BJ (cell line): Measurements from ENCODE around the gene DNTTIP2. TPM values are rescaled to one million over a fixed set of nuclear protein-coding genes. Genes with fewer than 3 reads are reported as not detected.

Experiments used
- CTCF ChIA-PET: fragments of 350-600 bp; formaldehyde crosslinking; extraction: SDS; loops from one replicate; lab custom pipeline; 2021; ENCODE audit warnings: antibody characterized with exemption, inconsistent platforms; lab: Yijun Ruan, JAX
- POLR2A ChIA-PET: fragments of 300-600 bp; sonication (Branson Sonifier 250); formaldehyde crosslinking; extraction: SDS; loops from one replicate; lab custom pipeline; 2021; ENCODE audit warnings: antibody characterized with exemption; lab: Charles Lee
- DNase-seq: peaks from one replicate; pipeline ENCODE4 v3.0.0-alpha.2; 2011; ENCODE audit warnings: low read depth
- H3K27me3 ChIP-seq: 2 replicates; pipeline ENCODE4 v1.6.0; 2011; ENCODE audit warnings: low read length; ENCODE audit not compliant: control insufficient read depth, insufficient read depth
- H3K36me3 ChIP-seq: 2 replicates; pipeline ENCODE4 v1.5.1; 2011; ENCODE audit warnings: low read length; ENCODE audit not compliant: control insufficient read depth, insufficient read depth
- H3K4me3 ChIP-seq: 2 replicates; pipeline ENCODE4 v1.5.1; 2011; ENCODE audit warnings: low read depth, mild to moderate bottlenecking, control low read depth, low read length
- polyA plus RNA-seq: library from polyadenylated mRNA; depleted of rRNA; stranded (reverse); fragments of >200 nt; gene quantifications from 2 replicates; pipeline ENCODE4 v1.2.3, GENCODE V29; 2011
- TF ChIP-seq, protein P1 (sequence below): IDR thresholded peaks from 2 replicates; pipeline ENCODE4 v1.5.1; 2011; ENCODE audit warnings: low read depth, mild to moderate bottlenecking, control low read depth, inconsistent platforms, low read length, moderate library complexity; ENCODE audit not compliant: insufficient read depth

Gene DNTTIP2
- polyA plus RNA-seq, 1 experiment: 10.4 TPM

DNA sequence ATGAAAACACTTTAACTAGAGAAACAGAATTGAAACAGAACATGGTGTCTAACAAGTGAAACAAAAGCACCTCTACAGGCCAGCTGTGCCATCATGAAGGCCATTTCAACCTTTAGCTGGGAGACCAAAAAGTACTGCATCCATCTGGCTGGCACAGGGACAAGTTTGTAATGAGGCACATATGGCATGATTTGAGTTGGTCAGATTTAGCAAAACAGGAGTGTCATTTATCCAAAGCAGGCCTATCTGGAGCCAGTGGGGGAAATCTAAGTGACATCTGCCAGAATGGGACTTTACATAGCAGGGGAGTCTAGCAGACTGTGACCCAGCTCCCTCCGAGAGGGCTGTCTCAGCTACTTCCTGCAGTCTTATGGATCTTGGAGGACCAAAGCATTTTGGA is 51.9 kb downstream of the DNTTIP2 start:
- H3K27me3 ChIP-seq: no peaks in the 10 kb centered on the region
- H3K36me3 ChIP-seq: no peaks in the 10 kb centered on the region
- POLR2A ChIA-PET: no interaction called here
- TF ChIP-seq, protein P1, sequence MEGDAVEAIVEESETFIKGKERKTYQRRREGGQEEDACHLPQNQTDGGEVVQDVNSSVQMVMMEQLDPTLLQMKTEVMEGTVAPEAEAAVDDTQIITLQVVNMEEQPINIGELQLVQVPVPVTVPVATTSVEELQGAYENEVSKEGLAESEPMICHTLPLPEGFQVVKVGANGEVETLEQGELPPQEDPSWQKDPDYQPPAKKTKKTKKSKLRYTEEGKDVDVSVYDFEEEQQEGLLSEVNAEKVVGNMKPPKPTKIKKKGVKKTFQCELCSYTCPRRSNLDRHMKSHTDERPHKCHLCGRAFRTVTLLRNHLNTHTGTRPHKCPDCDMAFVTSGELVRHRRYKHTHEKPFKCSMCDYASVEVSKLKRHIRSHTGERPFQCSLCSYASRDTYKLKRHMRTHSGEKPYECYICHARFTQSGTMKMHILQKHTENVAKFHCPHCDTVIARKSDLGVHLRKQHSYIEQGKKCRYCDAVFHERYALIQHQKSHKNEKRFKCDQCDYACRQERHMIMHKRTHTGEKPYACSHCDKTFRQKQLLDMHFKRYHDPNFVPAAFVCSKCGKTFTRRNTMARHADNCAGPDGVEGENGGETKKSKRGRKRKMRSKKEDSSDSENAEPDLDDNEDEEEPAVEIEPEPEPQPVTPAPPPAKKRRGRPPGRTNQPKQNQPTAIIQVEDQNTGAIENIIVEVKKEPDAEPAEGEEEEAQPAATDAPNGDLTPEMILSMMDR: no peak
- DNase-seq: no peak
- H3K4me3 ChIP-seq: no peak overlapping the region
- CTCF ChIA-PET: interaction anchor here (0.9 to 6.9 kb wide), 4 partner anchors 9 to 199 kb away, joined by 4 to 37 read pairs (median 15); no protein-coding TSS in a partner anchor

DNA sequence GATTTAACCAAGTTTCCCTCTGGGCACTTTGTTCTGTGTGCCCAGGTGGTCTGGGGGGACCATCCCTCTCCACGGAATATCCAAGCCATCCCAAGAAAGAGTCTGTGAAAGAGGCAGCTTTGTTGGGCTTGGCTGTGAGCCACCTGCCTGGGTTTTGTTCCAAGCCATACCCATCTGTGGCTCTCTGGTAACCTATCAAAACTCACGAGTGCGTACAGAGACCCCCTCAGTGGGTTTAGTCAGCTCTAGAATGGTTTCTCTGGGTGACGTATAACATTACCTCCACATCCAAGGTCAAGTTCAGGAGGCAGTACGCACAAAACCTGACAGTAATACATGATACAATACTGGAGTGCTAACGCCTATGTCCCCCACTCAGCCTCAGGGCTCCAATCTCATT is 54.2 kb downstream of the DNTTIP2 start:
- no peaks in the 10 kb centered on the region for H3K27me3 ChIP-seq
- POLR2A ChIA-PET: no interaction called here
- CTCF ChIA-PET: interaction anchor here (0.7 to 6.9 kb wide), 4 partner anchors 11 to 293 kb away, joined by 3 to 37 read pairs (median 14); no protein-coding TSS in a partner anchor
- TF ChIP-seq, protein P1: no peak
- no peaks in the 10 kb centered on the region for H3K36me3 ChIP-seq
- H3K4me3 ChIP-seq: no peak overlapping the region
- DNase-seq: no peak

DNA sequence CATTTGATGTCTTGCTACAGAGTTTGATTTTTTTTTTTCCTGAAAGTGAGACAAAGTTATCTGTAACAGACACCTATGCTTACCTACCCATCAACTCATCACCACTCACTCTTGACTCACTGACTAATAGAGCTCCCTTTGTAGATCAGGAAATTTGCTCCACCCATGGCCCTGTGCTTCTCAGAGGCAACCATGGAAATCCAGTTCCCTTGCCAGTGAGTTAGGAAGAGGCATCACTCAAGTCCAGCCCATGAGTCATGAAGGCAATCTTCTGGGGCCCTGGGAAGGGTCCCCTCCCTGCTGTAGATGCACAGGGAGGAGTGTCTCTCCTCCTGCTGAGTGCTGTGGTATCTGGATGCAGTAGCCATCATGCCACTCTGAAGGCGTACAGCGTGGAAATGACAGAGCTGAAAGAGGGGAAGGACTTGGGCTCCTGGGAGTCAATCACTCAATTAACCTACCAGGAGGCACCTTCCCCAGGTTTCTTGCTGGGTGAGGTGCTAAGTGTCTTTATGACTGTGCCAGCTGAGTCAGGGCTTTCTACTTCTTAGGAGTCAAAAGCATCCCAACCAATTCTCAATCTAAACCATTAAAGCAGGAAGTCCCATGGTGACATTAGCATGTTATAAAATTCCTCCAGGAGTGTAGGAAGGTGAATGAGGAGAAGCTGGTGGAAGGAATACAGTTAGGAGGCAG is 56.1 kb downstream of the DNTTIP2 start:
- POLR2A ChIA-PET: no interaction called here
- Histone ChIP-seq H3K27me3 (no peaks in the 10 kb centered on the region), H3K4me3 (no peak overlapping the region), H3K36me3 (no peaks in the 10 kb centered on the region)
- TF ChIP-seq, protein P1: no peak
- no peak for DNase-seq
- CTCF ChIA-PET: interaction anchor here (0.8 to 6.9 kb wide), 4 partner anchors 9 to 193 kb away, joined by 3 to 26 read pairs (median 4); no protein-coding TSS in a partner anchor

DNA sequence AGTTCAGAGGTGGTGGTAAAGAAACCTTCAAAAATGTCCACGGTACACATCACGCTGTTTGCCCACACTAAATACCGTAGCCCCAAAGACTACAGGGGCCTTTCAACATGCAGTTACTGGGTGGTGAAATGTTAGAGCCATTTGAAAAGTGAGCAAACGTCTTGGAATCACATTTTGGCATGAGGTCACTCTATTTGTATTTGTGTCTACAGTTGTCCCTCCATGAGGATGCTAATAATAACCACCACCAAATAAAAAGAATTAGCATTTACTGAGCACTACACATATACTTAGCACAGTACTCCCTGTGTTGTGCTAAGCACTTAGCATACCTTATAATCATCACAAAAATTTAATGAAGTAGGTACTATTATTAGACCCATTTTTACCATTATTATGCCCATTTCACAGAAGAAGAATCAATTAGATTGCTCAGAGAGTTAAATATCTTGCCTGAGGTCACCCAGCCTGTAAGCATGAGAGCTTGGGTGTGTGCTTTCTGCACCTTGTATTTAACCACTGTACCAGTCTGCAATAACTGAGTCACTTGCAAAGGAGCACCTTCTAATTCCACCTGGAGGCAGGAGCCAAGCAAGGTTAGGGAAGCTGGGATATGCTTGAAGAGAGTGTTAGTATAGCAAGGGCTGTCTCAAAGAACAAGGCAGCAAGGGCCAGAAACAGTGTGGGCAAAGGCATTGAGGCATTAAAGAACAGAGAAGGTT is 57.4 kb downstream of the DNTTIP2 start:
- no peak overlapping the region for H3K4me3 ChIP-seq
- no peak for DNase-seq
- H3K36me3 ChIP-seq: no peaks in the 10 kb centered on the region
- ChIA-PET POLR2A (no interaction called here), CTCF (interaction anchor here (0.6 to 6.9 kb wide), 5 partner anchors 18 to 517 kb away, joined by 3 to 26 read pairs (median 3); no protein-coding TSS in a partner anchor)
- H3K27me3 ChIP-seq: no peaks in the 10 kb centered on the region
- TF ChIP-seq, protein P1: no peak
